Measurements from ENCODE around the gene LUZP2.

- no peak for TF ChIP-seq CTCF (IDR thresholded peaks at IDR 0.05)
- no peak for TF ChIP-seq POLR2A (IDR thresholded peaks at IDR 0.05)
These were observed 597.4 kb downstream of the LUZP2 start for GRCh38 chr11:25094085-25094802.
